SK-N-SH (cell line): ENCODE measurements around the gene SYNJ2. TPM values are rescaled to one million over a fixed set of nuclear protein-coding genes. Genes with fewer than 3 reads are reported as not detected.
A peak's percentile ranks its signal among the peaks of the same experiment; 100 is the strongest.

ENCODE experiments used
- CTCF ChIA-PET: fragments of 300-600, 350-600 bp; formaldehyde crosslinking; extraction: SDS; loops from one replicate; lab custom pipeline; 2021; lab: Yijun Ruan, JAX
- POLR2A ChIA-PET: fragments of 350-600 bp; sonication (Branson Sonifier 250); formaldehyde crosslinking; extraction: SDS; loops from one replicate; lab custom pipeline; 2020; ENCODE audit warnings: antibody characterized with exemption, inconsistent platforms; lab: Yijun Ruan, JAX
- DNase-seq: peaks from one replicate; pipeline ENCODE4 v3.0.0; 2012
- H2AFZ ChIP-seq: fragments of 200-600 bp; sonication (generic); 2 replicates; pipeline ENCODE4 v1.8.1; 2016; ENCODE audit warnings: antibody characterized with exemption, mild to moderate bottlenecking, low read depth
- H3F3A ChIP-seq: fragments of 200-600 bp; sonication (generic); replicated peaks from 2 replicates; pipeline ENCODE3; 2016; ENCODE audit warnings: antibody characterized with exemption, mild to moderate bottlenecking; ENCODE audit not compliant: insufficient read depth
- H3K27ac ChIP-seq, 2 experiments: fragments of 200-500 bp in 1 of 2; fragments of 200-600 bp in 1 of 2; sonication (Bioruptor generic) in 1 of 2; sonication (generic), shearing (Covaris generic) in 1 of 2; 2 replicates each; pipeline versions ENCODE4 v1.5.1 to v1.6.1; 2014 to 2016; ENCODE audit warnings: low read depth in 2 of 2, inconsistent platforms in 1 of 2, low read length in 1 of 2, mild to moderate bottlenecking in 1 of 2, mixed read lengths in 1 of 2
- H3K27me3 ChIP-seq: fragments of 200-600 bp; sonication (generic), shearing (Covaris generic); 2 replicates; pipeline ENCODE4 v1.6.1; 2016; ENCODE audit warnings: mixed run types; ENCODE audit not compliant: insufficient read depth
- H3K36me3 ChIP-seq, 2 experiments: fragments of 200-500 bp in 1 of 2; fragments of 200-600 bp in 1 of 2; sonication (Bioruptor generic) in 1 of 2; sonication (generic) in 1 of 2; replicated peaks in 1 of 2; 2 replicates each; pipeline versions ENCODE3 to v1.5.1; 2014 to 2016; ENCODE audit warnings: low read length in 1 of 2, mild to moderate bottlenecking in 1 of 2; ENCODE audit not compliant: insufficient read depth in 2 of 2, control insufficient read depth in 1 of 2
- H3K4me1 ChIP-seq, 2 experiments: fragments of 200-500 bp in 1 of 2; fragments of 200-600 bp in 1 of 2; sonication (Bioruptor generic) in 1 of 2; sonication (generic), shearing (Covaris generic) in 1 of 2; 2 replicates each; pipeline versions ENCODE4 v1.5.1 to v1.6.1; 2014 to 2016; ENCODE audit warnings: low read depth in 1 of 2, low read length in 1 of 2, mixed run types in 1 of 2; ENCODE audit not compliant: insufficient read depth in 2 of 2, control insufficient read depth in 1 of 2
- H3K4me2 ChIP-seq: fragments of 200-600 bp; sonication (generic), shearing (Covaris generic); 2 replicates; pipeline ENCODE4 v1.6.1; 2017; ENCODE audit warnings: mixed run types
- H3K4me3 ChIP-seq, 2 experiments: fragments of 200-500 bp in 1 of 2; fragments of 200-600 bp in 1 of 2; sonication (Bioruptor generic) in 1 of 2; sonication (generic), shearing (Covaris generic) in 1 of 2; 2 replicates each; pipeline versions ENCODE4 v1.5.1 to v1.8.1; 2014 to 2016; ENCODE audit warnings: low read depth in 2 of 2, inconsistent platforms in 1 of 2, low read length in 1 of 2, mild to moderate bottlenecking in 1 of 2, mixed read lengths in 1 of 2, moderate library complexity in 1 of 2
- H3K79me2 ChIP-seq: fragments of 200-600 bp; sonication (generic); 2 replicates; pipeline ENCODE4 v1.8.1; 2017; ENCODE audit warnings: mild to moderate bottlenecking; ENCODE audit not compliant: insufficient read depth
- H3K9ac ChIP-seq: fragments of 200-600 bp; sonication (generic); 2 replicates; pipeline ENCODE4 v1.6.1; 2017; ENCODE audit warnings: mixed run types
- H3K9me2 ChIP-seq: fragments of 200-600 bp; sonication (generic); 2 replicates; pipeline ENCODE4 v1.6.1; 2017; ENCODE audit warnings: mixed run types
- H3K9me3 ChIP-seq: fragments of 200-600 bp; sonication (generic); 2 replicates; pipeline ENCODE4 v1.6.1; 2017; ENCODE audit warnings: mixed run types, mild to moderate bottlenecking, moderate library complexity
- H4K20me1 ChIP-seq: fragments of 200-600 bp; sonication (generic); 2 replicates; pipeline ENCODE4 v1.6.1; 2017; ENCODE audit warnings: mild to moderate bottlenecking, mixed run types; ENCODE audit not compliant: insufficient read depth
- EZH2phosphoT487 ChIP-seq: fragments of 200-600 bp; sonication (generic); IDR thresholded peaks from 2 replicates; pipeline ENCODE4 v1.6.1; 2017; ENCODE audit warnings: low read depth, mixed run types, mild to moderate bottlenecking, antibody characterized with exemption, moderate library complexity, borderline replicate concordance
- FOSL2 ChIP-seq: IDR thresholded peaks from 2 replicates; pipeline ENCODE4 v1.4.0; 2012; ENCODE audit warnings: low read depth, mild to moderate bottlenecking, moderate library complexity, borderline replicate concordance
- FOXM1 ChIP-seq: IDR thresholded peaks from 2 replicates; pipeline ENCODE4 v1.4.0; 2012; ENCODE audit warnings: low read depth, mild to moderate bottlenecking
- GABPA ChIP-seq: IDR thresholded peaks from 2 replicates; pipeline ENCODE4 v1.4.0; 2012; ENCODE audit warnings: low read depth, mild to moderate bottlenecking
- NRF1 ChIP-seq: IDR thresholded peaks from 2 replicates; pipeline ENCODE4 v1.6.1; 2012; ENCODE audit warnings: low read depth, mild to moderate bottlenecking, low read length
- POLR2AphosphoS5 ChIP-seq: IDR thresholded peaks from 2 replicates; pipeline ENCODE4 v1.6.1; 2012; ENCODE audit warnings: low read depth, low read length
- RFX5 ChIP-seq: IDR thresholded peaks from 2 replicates; pipeline ENCODE4 v1.6.1; 2012; ENCODE audit warnings: mild to moderate bottlenecking, improper control_type of control experiment, low read length
- RXRA ChIP-seq: IDR thresholded peaks from 2 replicates; pipeline ENCODE4 v1.4.0; 2012; ENCODE audit warnings: low read depth, mild to moderate bottlenecking, borderline replicate concordance
- TCF12 ChIP-seq: IDR thresholded peaks from 2 replicates; pipeline ENCODE4 v1.4.0; 2012
- TEAD4 ChIP-seq: IDR thresholded peaks from 2 replicates; pipeline ENCODE4 v1.4.0; 2012; ENCODE audit warnings: mild to moderate bottlenecking, borderline replicate concordance; ENCODE audit not compliant: insufficient read depth
- WGBS: methylation state at CpG from one replicate; pipeline ENCODE4 v1.1.6; 2017; ENCODE audit warnings: low lambda C conversion rate; 5-methylcytosine and 5-hydroxymethylcytosine counted together
- polyA plus RNA-seq, 3 experiments: library from polyadenylated mRNA; depleted of rRNA; stranded (reverse); fragments of >200 nt; gene quantifications; 2 replicates each; pipeline ENCODE4 v1.2.3, GENCODE V29; 2012
- TF ChIP-seq, protein P1 (sequence below): IDR thresholded peaks from 2 replicates; pipeline ENCODE4 v1.4.0; 2012; ENCODE audit warnings: low read depth, borderline replicate concordance
- TF ChIP-seq, protein P2 (sequence below): IDR thresholded peaks from 2 replicates; pipeline ENCODE4; 2012
- TF ChIP-seq, protein P3 (sequence below): IDR thresholded peaks from 2 replicates; pipeline ENCODE4 v1.4.0; 2012; ENCODE audit warnings: low read depth

The SYNJ2 gene
- polyA plus RNA-seq, 1 of the 3 experiments (the other 2 are of a cell fraction): 40.0 TPM

DNA sequence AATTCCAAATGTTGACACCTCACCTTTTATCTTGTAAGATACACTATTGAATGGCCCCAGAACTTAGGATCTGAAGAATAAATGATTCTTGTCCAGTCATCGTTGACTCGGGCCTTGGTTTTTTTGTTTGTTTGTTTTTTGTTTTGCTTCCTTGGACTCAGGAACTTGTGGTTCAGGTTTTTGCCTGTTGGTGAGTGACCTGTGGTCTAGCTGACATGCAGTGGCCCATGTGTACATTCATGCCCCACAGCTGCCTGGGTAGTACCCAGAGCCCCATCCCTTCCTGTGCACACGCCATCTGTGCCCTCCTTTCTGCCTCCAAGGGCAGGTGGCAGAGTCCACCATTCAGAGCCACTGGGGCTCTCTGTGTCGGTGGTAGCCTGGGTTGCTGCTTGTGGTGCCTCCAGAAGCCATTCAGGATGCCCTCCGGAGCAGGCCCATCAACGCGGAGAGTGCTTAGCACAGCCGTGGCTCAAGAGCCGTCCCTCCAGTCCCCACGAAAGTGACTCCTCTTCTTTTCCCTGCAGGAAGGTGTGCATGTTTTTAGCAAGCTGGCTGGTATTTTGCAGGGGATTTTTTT is 85.9 kb downstream of the SYNJ2 start:
- CTCF ChIA-PET: interaction anchor here (1.0 to 5.8 kb wide), 3 partner anchors 11 to 311 kb away, joined by 3 to 69 read pairs (median 4); partner anchors contain the start of gene SYNJ2
- WGBS: 97% methylated on average over 10 of the region's 10 CpGs
- no peaks in the 10 kb centered on the region for H3K27me3 ChIP-seq
- POLR2A ChIA-PET: no interaction called here
- H3K79me2 ChIP-seq: peaks cover 10% of the 10 kb centered on the region
- DNase-seq: no peak
- H3K4me3 ChIP-seq: no peak overlapping the region
- no peaks in the 10 kb centered on the region for H3K9me2 ChIP-seq
- peaks cover 45 to 53% of the 10 kb centered on the region in 2 experiments for H3K36me3 ChIP-seq
- no peak overlapping the region for H3K9ac ChIP-seq
- peak overlapping the region in 1 of 2 experiments; percentile 76; a peak in 2 of 4 replicates for H3K27ac ChIP-seq
- no peaks in the 10 kb centered on the region for H4K20me1 ChIP-seq
- TF ChIP-seq, protein P1, sequence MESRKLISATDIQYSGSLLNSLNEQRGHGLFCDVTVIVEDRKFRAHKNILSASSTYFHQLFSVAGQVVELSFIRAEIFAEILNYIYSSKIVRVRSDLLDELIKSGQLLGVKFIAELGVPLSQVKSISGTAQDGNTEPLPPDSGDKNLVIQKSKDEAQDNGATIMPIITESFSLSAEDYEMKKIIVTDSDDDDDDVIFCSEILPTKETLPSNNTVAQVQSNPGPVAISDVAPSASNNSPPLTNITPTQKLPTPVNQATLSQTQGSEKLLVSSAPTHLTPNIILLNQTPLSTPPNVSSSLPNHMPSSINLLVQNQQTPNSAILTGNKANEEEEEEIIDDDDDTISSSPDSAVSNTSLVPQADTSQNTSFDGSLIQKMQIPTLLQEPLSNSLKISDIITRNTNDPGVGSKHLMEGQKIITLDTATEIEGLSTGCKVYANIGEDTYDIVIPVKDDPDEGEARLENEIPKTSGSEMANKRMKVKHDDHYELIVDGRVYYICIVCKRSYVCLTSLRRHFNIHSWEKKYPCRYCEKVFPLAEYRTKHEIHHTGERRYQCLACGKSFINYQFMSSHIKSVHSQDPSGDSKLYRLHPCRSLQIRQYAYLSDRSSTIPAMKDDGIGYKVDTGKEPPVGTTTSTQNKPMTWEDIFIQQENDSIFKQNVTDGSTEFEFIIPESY: no peak
- TF ChIP-seq TEAD4 (no peak), RXRA (no peak), POLR2AphosphoS5 (no peak), FOSL2 (no peak), RFX5 (no peak), EZH2phosphoT487 (no peak), FOXM1 (no peak)
- TF ChIP-seq, protein P2, sequence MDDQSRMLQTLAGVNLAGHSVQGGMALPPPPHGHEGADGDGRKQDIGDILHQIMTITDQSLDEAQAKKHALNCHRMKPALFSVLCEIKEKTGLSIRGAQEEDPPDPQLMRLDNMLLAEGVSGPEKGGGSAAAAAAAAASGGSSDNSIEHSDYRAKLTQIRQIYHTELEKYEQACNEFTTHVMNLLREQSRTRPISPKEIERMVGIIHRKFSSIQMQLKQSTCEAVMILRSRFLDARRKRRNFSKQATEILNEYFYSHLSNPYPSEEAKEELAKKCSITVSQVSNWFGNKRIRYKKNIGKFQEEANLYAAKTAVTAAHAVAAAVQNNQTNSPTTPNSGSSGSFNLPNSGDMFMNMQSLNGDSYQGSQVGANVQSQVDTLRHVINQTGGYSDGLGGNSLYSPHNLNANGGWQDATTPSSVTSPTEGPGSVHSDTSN: no peak
- TF ChIP-seq, protein P3, sequence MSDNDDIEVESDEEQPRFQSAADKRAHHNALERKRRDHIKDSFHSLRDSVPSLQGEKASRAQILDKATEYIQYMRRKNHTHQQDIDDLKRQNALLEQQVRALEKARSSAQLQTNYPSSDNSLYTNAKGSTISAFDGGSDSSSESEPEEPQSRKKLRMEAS: no peak
- H3K4me2 ChIP-seq: no peak overlapping the region
- H3F3A ChIP-seq: peaks cover 39% of the 10 kb centered on the region
- H3K4me1 ChIP-seq: peaks cover 5 to 30% of the 10 kb centered on the region in 2 experiments; a peak in 3 of 4 replicates
- H2AFZ ChIP-seq: no peak overlapping the region
- no peaks in the 10 kb centered on the region for H3K9me3 ChIP-seq

DNA sequence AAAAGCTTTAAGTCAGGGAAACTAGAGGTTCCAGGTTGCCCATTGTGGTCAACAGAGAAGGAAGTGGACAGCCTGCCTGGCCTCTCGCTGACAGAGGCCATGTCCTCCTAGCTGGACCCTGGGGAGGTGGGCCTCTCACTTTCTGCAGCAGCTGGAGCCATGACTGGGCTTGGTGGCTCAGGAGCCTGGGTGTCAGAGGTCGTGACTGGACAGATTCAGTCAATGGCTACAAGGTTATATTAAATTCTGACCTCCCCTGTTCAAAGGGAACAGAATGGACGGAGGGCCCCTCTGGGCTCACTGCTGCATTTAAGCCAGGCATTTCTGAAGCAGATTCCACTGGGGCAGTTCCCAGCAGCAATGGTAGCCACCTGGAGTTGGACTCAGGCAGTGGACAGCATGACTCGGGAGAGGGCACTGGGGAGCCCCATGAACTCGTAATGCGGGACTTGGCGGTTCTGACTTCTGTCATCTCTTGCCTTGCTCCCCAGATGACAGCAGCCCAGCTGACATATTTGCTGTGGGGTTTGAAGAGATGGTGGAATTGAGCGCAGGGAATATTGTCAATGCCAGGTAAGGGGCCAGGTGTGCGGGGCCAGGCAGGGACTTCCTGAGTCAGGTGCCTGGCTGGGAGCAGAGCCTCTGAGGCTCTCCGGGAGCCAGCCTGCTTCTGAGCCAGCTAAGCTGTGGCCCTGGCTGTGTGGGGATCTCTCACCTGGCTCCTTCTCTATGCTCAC is 86.7 kb downstream of the SYNJ2 start:
- Histone ChIP-seq H3K27me3 (no peaks in the 10 kb centered on the region), H3K9me2 (no peaks in the 10 kb centered on the region), H3K36me3 (peaks cover 39 to 49% of the 10 kb centered on the region in 2 experiments), H4K20me1 (no peaks in the 10 kb centered on the region), H3K9ac (peak overlapping the region; percentile 36; the same call in 1 of the 2 replicates), H3K9me3 (no peaks in the 10 kb centered on the region), H3K27ac (peak overlapping the region in 1 of 2 experiments; percentile 76; a peak in 2 of 4 replicates), H2AFZ (no peak overlapping the region), H3K4me2 (peak overlapping the region; percentile 54), H3K4me3 (no peak overlapping the region)
- 86% methylated on average over 8 of the region's 10 CpGs for WGBS
- DNase-seq: no peak
- CTCF ChIA-PET: interaction anchor here (1.8 to 5.8 kb wide), 2 partner anchors 86 to 312 kb away, joined by 4 to 69 read pairs; partner anchors contain the start of gene SYNJ2
- TF ChIP-seq GABPA: no peak
- TF ChIP-seq FOSL2: no peak
- TF ChIP-seq NRF1: no peak
- TF ChIP-seq TCF12: no peak
- no peak for TF ChIP-seq FOXM1
- no peak for TF ChIP-seq EZH2phosphoT487
- TF ChIP-seq TEAD4: no peak
- TF ChIP-seq, all 33 proteins: peak for 0
- peaks cover 5 to 30% of the 10 kb centered on the region in 2 experiments; a peak in 3 of 4 replicates for H3K4me1 ChIP-seq
- H3K79me2 ChIP-seq: peaks cover 10% of the 10 kb centered on the region
- H3F3A ChIP-seq: peaks cover 34% of the 10 kb centered on the region
- POLR2A ChIA-PET: no interaction called here
